ENCODE measurements around the gene ATG7. TPM values are rescaled to one million over a fixed set of nuclear protein-coding genes. Genes with fewer than 3 reads are reported as not detected.

The ATG7 gene
- total RNA-seq, 1 experiment from 2014 or later, result 56.1 TPM

GRCh38 chr3:11602239-11602840 is 330.1 kb downstream of the ATG7 start:
- H3K79me2 ChIP-seq (ENCODE audit: low read depth), result peaks cover 66% of the 10 kb centered on the region
- H3K27ac ChIP-seq, result peak overlapping the region; percentile 68
- no peaks in the 10 kb centered on the region for H3K36me3 ChIP-seq (ENCODE audit: low read depth)
- ChIA-PET CTCF (no interaction called here), POLR2A (ENCODE audit: unreplicated experiment) (no interaction called here)
- H3K9me3 ChIP-seq (ENCODE audit: insufficient read depth, low read depth), result no peaks in the 10 kb centered on the region
- H3K4me3 ChIP-seq, result no peak overlapping the region
- TF ChIP-seq, protein P1, sequence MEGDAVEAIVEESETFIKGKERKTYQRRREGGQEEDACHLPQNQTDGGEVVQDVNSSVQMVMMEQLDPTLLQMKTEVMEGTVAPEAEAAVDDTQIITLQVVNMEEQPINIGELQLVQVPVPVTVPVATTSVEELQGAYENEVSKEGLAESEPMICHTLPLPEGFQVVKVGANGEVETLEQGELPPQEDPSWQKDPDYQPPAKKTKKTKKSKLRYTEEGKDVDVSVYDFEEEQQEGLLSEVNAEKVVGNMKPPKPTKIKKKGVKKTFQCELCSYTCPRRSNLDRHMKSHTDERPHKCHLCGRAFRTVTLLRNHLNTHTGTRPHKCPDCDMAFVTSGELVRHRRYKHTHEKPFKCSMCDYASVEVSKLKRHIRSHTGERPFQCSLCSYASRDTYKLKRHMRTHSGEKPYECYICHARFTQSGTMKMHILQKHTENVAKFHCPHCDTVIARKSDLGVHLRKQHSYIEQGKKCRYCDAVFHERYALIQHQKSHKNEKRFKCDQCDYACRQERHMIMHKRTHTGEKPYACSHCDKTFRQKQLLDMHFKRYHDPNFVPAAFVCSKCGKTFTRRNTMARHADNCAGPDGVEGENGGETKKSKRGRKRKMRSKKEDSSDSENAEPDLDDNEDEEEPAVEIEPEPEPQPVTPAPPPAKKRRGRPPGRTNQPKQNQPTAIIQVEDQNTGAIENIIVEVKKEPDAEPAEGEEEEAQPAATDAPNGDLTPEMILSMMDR (conservative IDR thresholded peaks at IDR 0.05), result no peak
- TF ChIP-seq EZH2 (IDR thresholded peaks at IDR 0.05; ENCODE audit: low read depth), result no peak
- intact Hi-C loops (cut with micrococcal nuclease; ENCODE audit: unreplicated experiment), result loop anchor here (5.0 kb wide), 1 partner anchor 315 kb away; no protein-coding TSS in a partner anchor
- DNase-seq, result no peak
- no TSS peak for BruUV-seq (replicated peaks)
- no peak overlapping the region for H2AFZ ChIP-seq
- H3K4me1 ChIP-seq (replicated peaks; ENCODE audit: insufficient read depth), result peaks cover 32% of the 10 kb centered on the region
- H3K9me2 ChIP-seq (ENCODE audit: insufficient read depth), result no peaks in the 10 kb centered on the region
- no peaks in the 10 kb centered on the region for H3K27me3 ChIP-seq (ENCODE audit: insufficient read depth, low read depth)
- H4K20me1 ChIP-seq (ENCODE audit: insufficient read depth), result peaks cover 10% of the 10 kb centered on the region; the same call in 1 of the 2 replicates
- H3K4me2 ChIP-seq, result no peak overlapping the region
- peaks cover 30% of the 10 kb centered on the region for H3F3A ChIP-seq (ENCODE audit: insufficient read depth, low read depth)

- Histone ChIP-seq H3K79me2 (ENCODE audit: low read depth) (peaks cover 66% of the 10 kb centered on the region), H3K27ac (peak overlapping the region; percentile 68), H3K4me3 (no peak overlapping the region), H3K9me2 (ENCODE audit: insufficient read depth) (no peaks in the 10 kb centered on the region), H3K4me2 (no peak overlapping the region), H3K4me1 (replicated peaks; ENCODE audit: insufficient read depth) (peaks cover 32% of the 10 kb centered on the region), H3F3A (ENCODE audit: insufficient read depth, low read depth) (peaks cover 30% of the 10 kb centered on the region), H4K20me1 (ENCODE audit: insufficient read depth) (peaks cover 12% of the 10 kb centered on the region; the same call in 1 of the 2 replicates), H2AFZ (no peak overlapping the region), H3K9me3 (ENCODE audit: insufficient read depth, low read depth) (no peaks in the 10 kb centered on the region), H3K27me3 (ENCODE audit: insufficient read depth, low read depth) (no peaks in the 10 kb centered on the region), H3K36me3 (ENCODE audit: low read depth) (no peaks in the 10 kb centered on the region)
- TF ChIP-seq, protein P1 (conservative IDR thresholded peaks at IDR 0.05), result no peak
- no peak for TF ChIP-seq EZH2 (IDR thresholded peaks at IDR 0.05; ENCODE audit: low read depth)
- ChIA-PET POLR2A (ENCODE audit: unreplicated experiment) (no interaction called here), CTCF (no interaction called here)
- no TSS peak for BruUV-seq (replicated peaks)
- intact Hi-C loops (cut with micrococcal nuclease; ENCODE audit: unreplicated experiment), result loop anchor here (5.0 kb wide), 1 partner anchor 316 kb away; no protein-coding TSS in a partner anchor
- no peak for DNase-seq
Measured at GRCh38 chr3:11602886-11603527, 330.8 kb downstream of the ATG7 start.

GRCh38 chr3:11603628-11604027 is 331.4 kb downstream of the ATG7 start:
- CTCF ChIA-PET, result no interaction called here
- H4K20me1 ChIP-seq (ENCODE audit: insufficient read depth), result peaks cover 18% of the 10 kb centered on the region; the same call in 1 of the 2 replicates
- TF ChIP-seq EZH2 (IDR thresholded peaks at IDR 0.05; ENCODE audit: low read depth), result no peak
- TF ChIP-seq, protein P1 (conservative IDR thresholded peaks at IDR 0.05), result no peak
- H3K9me3 ChIP-seq (ENCODE audit: insufficient read depth, low read depth), result no peaks in the 10 kb centered on the region
- peaks cover 31% of the 10 kb centered on the region for H3F3A ChIP-seq (ENCODE audit: insufficient read depth, low read depth)
- H2AFZ ChIP-seq, result no peak overlapping the region
- H3K4me2 ChIP-seq, result no peak overlapping the region
- peaks cover 64% of the 10 kb centered on the region for H3K79me2 ChIP-seq (ENCODE audit: low read depth)
- peaks cover 32% of the 10 kb centered on the region for H3K4me1 ChIP-seq (replicated peaks; ENCODE audit: insufficient read depth)
- no peaks in the 10 kb centered on the region for H3K27me3 ChIP-seq (ENCODE audit: insufficient read depth, low read depth)
- H3K36me3 ChIP-seq (ENCODE audit: low read depth), result no peaks in the 10 kb centered on the region
- H3K4me3 ChIP-seq, result no peak overlapping the region
- no peaks in the 10 kb centered on the region for H3K9me2 ChIP-seq (ENCODE audit: insufficient read depth)
- peak overlapping the region; percentile 68; the same call in 1 of the 2 replicates for H3K27ac ChIP-seq
- POLR2A ChIA-PET (ENCODE audit: unreplicated experiment), result no interaction called here
- DNase-seq, result no peak
- BruUV-seq (replicated peaks), result no TSS peak
- intact Hi-C loops (cut with micrococcal nuclease; ENCODE audit: unreplicated experiment), result loop anchor here (5.0 kb wide), 1 partner anchor 316 kb away; no protein-coding TSS in a partner anchor

Measured in PC-9 (cell line).